ENCODE data around the gene SIL1. TPM values are rescaled to one million over a fixed set of nuclear protein-coding genes. Genes with fewer than 3 reads are reported as not detected.

SIL1 gene
- total and polyA plus RNA-seq, 2 of the 8 experiments (the other 6 are each of a cell fraction or from before 2014, with no cell fraction given): 8.3 to 12.8 TPM

- TF ChIP-seq CHD7 (IDR thresholded peaks at IDR 0.05; ENCODE audit: insufficient replicate concordance, low read length) (no peak), MAFK (IDR thresholded peaks at IDR 0.05; ENCODE audit: low read depth, low read length) (no peak), CBX5 (IDR thresholded peaks at IDR 0.05; ENCODE audit: low read depth, low read length) (no peak), ASH2L (IDR thresholded peaks at IDR 0.05; ENCODE audit: low read length) (no peak), TAF1 (IDR thresholded peaks at IDR 0.05; ENCODE audit: low read depth, low read length) (no peak)
Observed at GRCh38 chr5:139226131-139226530, 28.0 kb upstream of the SIL1 start (continued).
